Measurements from ENCODE around the gene DNAJC6. TPM values are rescaled to one million over a fixed set of nuclear protein-coding genes. Genes with fewer than 3 reads are reported as not detected.

Gene DNAJC6
- total RNA-seq, 6 experiments from 2014 or later: 13.5 to 17.7 (median 15.3) TPM

DNA sequence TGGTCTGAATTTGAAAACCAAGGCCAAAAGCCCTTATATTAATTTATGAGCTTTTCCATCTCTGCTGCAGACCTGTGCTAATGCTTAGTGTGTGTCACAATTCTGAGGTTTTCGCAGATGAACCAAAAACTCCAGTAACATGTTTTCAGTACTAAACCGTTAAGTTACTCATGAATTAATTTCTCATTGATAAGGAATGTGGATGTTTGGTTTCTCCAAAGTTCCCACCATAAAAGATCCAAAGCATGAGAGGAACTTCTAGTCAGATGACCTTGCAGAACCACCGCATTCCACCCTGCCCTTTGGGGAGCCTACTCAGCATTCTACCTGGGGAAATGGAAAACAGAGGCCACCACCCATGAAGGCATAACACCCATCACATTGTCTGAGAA, 103.6 kb downstream of the DNAJC6 start:
- TF ChIP-seq, protein P1, sequence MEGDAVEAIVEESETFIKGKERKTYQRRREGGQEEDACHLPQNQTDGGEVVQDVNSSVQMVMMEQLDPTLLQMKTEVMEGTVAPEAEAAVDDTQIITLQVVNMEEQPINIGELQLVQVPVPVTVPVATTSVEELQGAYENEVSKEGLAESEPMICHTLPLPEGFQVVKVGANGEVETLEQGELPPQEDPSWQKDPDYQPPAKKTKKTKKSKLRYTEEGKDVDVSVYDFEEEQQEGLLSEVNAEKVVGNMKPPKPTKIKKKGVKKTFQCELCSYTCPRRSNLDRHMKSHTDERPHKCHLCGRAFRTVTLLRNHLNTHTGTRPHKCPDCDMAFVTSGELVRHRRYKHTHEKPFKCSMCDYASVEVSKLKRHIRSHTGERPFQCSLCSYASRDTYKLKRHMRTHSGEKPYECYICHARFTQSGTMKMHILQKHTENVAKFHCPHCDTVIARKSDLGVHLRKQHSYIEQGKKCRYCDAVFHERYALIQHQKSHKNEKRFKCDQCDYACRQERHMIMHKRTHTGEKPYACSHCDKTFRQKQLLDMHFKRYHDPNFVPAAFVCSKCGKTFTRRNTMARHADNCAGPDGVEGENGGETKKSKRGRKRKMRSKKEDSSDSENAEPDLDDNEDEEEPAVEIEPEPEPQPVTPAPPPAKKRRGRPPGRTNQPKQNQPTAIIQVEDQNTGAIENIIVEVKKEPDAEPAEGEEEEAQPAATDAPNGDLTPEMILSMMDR (IDR thresholded peaks at IDR 0.05): no peak
- peak overlapping the region; percentile 12; the same call in 1 of the 2 replicates for H3K4me3 Mint-ChIP-seq
- DNase-seq: peak; percentile 85
- peaks cover 65% of the 10 kb centered on the region for H3K4me1 Mint-ChIP-seq (ENCODE audit: low read depth)
- H3K36me3 Mint-ChIP-seq (ENCODE audit: low read depth): peaks cover 27% of the 10 kb centered on the region
- H3K27me3 Mint-ChIP-seq (ENCODE audit: insufficient read depth): peaks cover 2% of the 10 kb centered on the region; the same call in 1 of the 2 replicates
- peak overlapping the region; percentile 83 for H3K27ac Mint-ChIP-seq
- H3K9me3 Mint-ChIP-seq: no peaks in the 10 kb centered on the region

DNA sequence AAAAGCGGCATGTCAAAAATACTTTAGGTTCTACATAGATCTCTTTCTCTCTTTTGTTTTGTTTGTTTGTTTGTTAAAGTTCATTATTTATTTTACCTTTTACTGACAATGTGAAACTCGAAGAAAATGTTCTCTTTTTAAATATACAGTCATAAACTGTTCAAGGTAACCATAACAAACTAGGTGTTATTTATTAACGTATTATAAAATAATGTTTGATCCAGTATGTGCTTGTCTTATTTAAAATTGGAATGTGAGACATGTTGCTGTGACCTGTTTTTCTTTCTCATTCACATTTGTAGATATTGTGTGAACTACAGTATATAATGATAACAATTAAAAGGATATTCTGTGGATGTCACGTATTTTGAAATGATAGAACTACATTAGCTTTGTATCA, 105.2 kb downstream of the DNAJC6 start:
- Mint-ChIP-seq H3K27me3 (ENCODE audit: insufficient read depth) (no peaks in the 10 kb centered on the region; the same call in 1 of the 2 replicates), H3K27ac (no peak overlapping the region), H3K4me3 (no peak overlapping the region), H3K36me3 (ENCODE audit: low read depth) (peaks cover 21% of the 10 kb centered on the region), H3K4me1 (ENCODE audit: low read depth) (peaks cover 70% of the 10 kb centered on the region), H3K9me3 (no peaks in the 10 kb centered on the region)
- TF ChIP-seq, protein P1 (IDR thresholded peaks at IDR 0.05): no peak
- DNase-seq: no peak

DNA sequence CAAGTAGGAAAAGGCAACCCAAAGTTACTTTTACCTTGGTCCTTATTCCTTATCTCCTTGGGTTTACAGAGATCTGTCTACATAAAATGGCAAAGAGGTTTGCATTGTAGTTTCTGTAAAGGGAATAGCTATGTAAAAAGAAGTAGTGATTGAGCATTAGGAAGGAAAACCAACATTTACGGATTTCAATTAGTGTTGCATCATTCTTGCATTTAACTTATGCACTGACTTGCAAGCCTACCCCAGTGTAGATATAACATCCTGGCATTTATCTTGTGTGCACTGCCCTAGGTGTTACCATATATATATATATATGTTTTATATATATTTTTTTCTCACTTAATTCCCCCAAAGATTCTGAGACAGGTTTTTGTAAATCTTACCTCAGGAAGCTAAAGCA, 107.4 kb downstream of the DNAJC6 start:
- Mint-ChIP-seq H3K27ac (no peak overlapping the region), H3K36me3 (ENCODE audit: low read depth) (0 out of 2 replicates have a peak, but pooled peaks cover 7% of the 10 kb centered on the region), H3K4me3 (no peak overlapping the region), H3K9me3 (no peaks in the 10 kb centered on the region), H3K4me1 (ENCODE audit: low read depth) (peaks cover 57% of the 10 kb centered on the region), H3K27me3 (ENCODE audit: insufficient read depth) (no peaks in the 10 kb centered on the region; the same call in 1 of the 2 replicates)
- TF ChIP-seq, protein P1 (IDR thresholded peaks at IDR 0.05): no peak
- DNase-seq: no peak

DNA sequence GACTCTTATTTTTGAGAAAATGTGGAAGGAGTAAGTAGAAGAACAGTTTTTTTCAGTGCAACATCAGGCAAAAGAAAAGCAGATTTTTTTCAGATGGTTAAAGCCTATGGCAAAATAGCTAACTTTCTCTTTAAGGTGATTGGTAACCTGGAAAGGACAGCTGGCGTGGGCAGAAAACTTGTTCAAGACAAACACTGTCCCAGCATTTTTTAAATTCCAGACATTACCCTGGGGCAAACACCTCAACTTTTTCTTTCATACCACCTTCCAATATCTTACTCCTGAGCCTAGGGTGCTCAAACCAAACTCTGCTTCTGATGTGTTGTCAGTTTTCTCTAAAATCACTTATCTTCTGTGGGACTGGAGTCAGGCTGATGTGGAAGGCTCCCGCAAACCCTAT, 108.4 kb downstream of the DNAJC6 start:
- no peak overlapping the region; the same call in 1 of the 2 replicates for H3K4me3 Mint-ChIP-seq
- H3K27ac Mint-ChIP-seq: no peak overlapping the region; the same call in 1 of the 2 replicates
- DNase-seq: no peak
- H3K27me3 Mint-ChIP-seq (ENCODE audit: insufficient read depth): no peaks in the 10 kb centered on the region; the same call in 1 of the 2 replicates
- TF ChIP-seq, protein P1 (IDR thresholded peaks at IDR 0.05): no peak
- H3K9me3 Mint-ChIP-seq: no peaks in the 10 kb centered on the region
- H3K4me1 Mint-ChIP-seq (ENCODE audit: low read depth): peaks cover 47% of the 10 kb centered on the region
- no peaks in the 10 kb centered on the region for H3K36me3 Mint-ChIP-seq (ENCODE audit: low read depth)

DNA sequence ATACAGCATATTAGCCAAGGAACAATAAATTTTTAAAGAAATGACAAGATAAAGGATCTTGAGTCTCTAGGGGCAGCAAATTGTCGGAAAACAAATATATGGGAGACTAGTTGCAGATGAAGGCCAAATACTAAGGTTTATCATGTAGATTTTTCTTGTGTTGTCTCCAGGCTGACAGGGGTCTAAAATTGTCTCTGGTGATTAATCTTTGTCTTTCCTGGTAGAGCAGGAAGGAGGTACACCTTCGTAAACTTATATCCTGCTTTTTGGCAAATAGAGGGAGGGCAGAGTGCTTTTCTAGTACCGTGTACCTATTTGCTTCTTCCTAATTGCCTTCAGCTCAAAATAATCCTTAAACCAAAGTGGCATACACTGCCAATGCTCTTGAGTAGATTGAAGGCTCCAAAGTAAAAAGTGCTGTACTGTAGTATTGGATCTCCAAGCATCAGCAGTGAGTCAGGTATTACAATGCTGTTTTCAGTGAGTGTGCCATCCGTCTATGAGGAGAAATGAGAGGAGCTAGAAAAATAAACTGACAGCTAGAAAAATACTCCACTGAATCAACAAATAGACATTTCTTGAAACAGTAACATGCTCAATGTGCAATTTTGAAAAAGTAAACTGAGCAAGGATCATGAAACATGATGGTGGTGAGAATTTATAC, 109.3 kb downstream of the DNAJC6 start:
- no peak for DNase-seq

More for the DNA sequence above, 109.3 kb downstream of the DNAJC6 start:
- Mint-ChIP-seq H3K4me3 (peak overlapping the region; percentile 88; the same call in 1 of the 2 replicates), H3K36me3 (ENCODE audit: low read depth) (no peaks in the 10 kb centered on the region), H3K9me3 (no peaks in the 10 kb centered on the region), H3K4me1 (ENCODE audit: low read depth) (peaks cover 38% of the 10 kb centered on the region), H3K27ac (peak overlapping the region; percentile 96), H3K27me3 (ENCODE audit: insufficient read depth) (no peaks in the 10 kb centered on the region; the same call in 1 of the 2 replicates)
- TF ChIP-seq, protein P1 (IDR thresholded peaks at IDR 0.05): no peak
